CD1c-positive myeloid dendritic cell (primary cell): Measurements from ENCODE around the gene TP53I13.

Experiments used
- DNase-seq: peaks from one replicate; pipeline ENCODE4 v3.0.0-alpha.2; 2016; ENCODE audit errors: extremely low spot score

Gene TP53I13

GRCh38 chr17:29593591-29594518, 25.4 kb downstream of the TP53I13 start:
- peak; percentile 28 for DNase-seq

- DNase-seq, result no peak
Observed at GRCh38 chr17:29594519-29595090, 26.1 kb downstream of the TP53I13 start.

- DNase-seq, result no peak
Observed at GRCh38 chr17:29595107-29595942, 26.8 kb downstream of the TP53I13 start.

- no peak for DNase-seq
Observed at GRCh38 chr17:29595943-29596774, 27.7 kb downstream of the TP53I13 start.

- no peak for DNase-seq
Observed at GRCh38 chr17:29596811-29597210, 28.3 kb downstream of the TP53I13 start.

GRCh38 chr17:29597361-29598172, 29.1 kb downstream of the TP53I13 start:
- DNase-seq, result no peak

GRCh38 chr17:29603109-29603674, 34.7 kb downstream of the TP53I13 start:
- no peak for DNase-seq

GRCh38 chr17:29607557-29608195, 39.2 kb downstream of the TP53I13 start:
- no peak for DNase-seq

- DNase-seq, result no peak
Observed at GRCh38 chr17:29608986-29609385, 40.5 kb downstream of the TP53I13 start.

GRCh38 chr17:29610395-29610794, 41.9 kb downstream of the TP53I13 start:
- no peak for DNase-seq

GRCh38 chr17:29611351-29612093, 43.0 kb downstream of the TP53I13 start:
- DNase-seq, result no peak

GRCh38 chr17:29612094-29612403, 43.5 kb downstream of the TP53I13 start:
- DNase-seq, result no peak

GRCh38 chr17:29612404-29613280, 44.1 kb downstream of the TP53I13 start:
- no peak for DNase-seq

- DNase-seq, result peak; percentile 97
Observed at GRCh38 chr17:29613352-29613837, 44.9 kb downstream of the TP53I13 start.

GRCh38 chr17:29613856-29614255, 45.4 kb downstream of the TP53I13 start:
- DNase-seq, result no peak

GRCh38 chr17:29614349-29615047, 46.0 kb downstream of the TP53I13 start:
- no peak for DNase-seq

- peak; percentile 81 for DNase-seq
Observed at GRCh38 chr17:29615048-29615385, 46.5 kb downstream of the TP53I13 start.
